Small intestine (tissue), 7 donors: Measurements from ENCODE around the gene ICOSLG. TPM values are rescaled to one million over a fixed set of nuclear protein-coding genes. Genes with fewer than 3 reads are reported as not detected.
"Not testable (repeated sequence)": the region's sequence is repeated elsewhere in the genome, so short reads cannot be mapped to it uniquely, and the experiment has no call there.

ENCODE experiments used
- DNase-seq, 2 donors: peaks; one replicate each; pipeline versions ENCODE4 v3.0.0 to v3.0.0-alpha.2; 2013
- FAIRE-seq: peaks from 2 replicates; lab custom pipeline; 2012; peaks lifted over from hg19 to GRCh38; lab: Jason Lieb, UNC
- H3K27ac ChIP-seq, 3 donors: one replicate each; pipeline ENCODE4 v1.5.1; 2013; ENCODE audit warnings: low read length in 2 of 3, mild to moderate bottlenecking in 2 of 3, control low read depth in 1 of 3, inconsistent platforms in 1 of 3, low read depth in 1 of 3, moderate library complexity in 1 of 3
- H3K27me3 ChIP-seq, 3 donors: one replicate each; pipeline ENCODE4 v1.6.1; 2013; ENCODE audit warnings: low read length in 3 of 3, inconsistent platforms in 1 of 3; ENCODE audit not compliant: control insufficient read depth in 3 of 3, insufficient read depth in 3 of 3
- H3K36me3 ChIP-seq, 3 donors: one replicate each; pipeline ENCODE4 v1.6.1; 2013; ENCODE audit warnings: low read length in 3 of 3, inconsistent platforms in 1 of 3, low read depth in 1 of 3, mild to moderate bottlenecking in 1 of 3, moderate library complexity in 1 of 3; ENCODE audit not compliant: control insufficient read depth in 3 of 3, insufficient read depth in 2 of 3
- H3K4me1 ChIP-seq, 3 donors: one replicate each; pipeline ENCODE4 v1.6.1; 2013; ENCODE audit warnings: low read length in 2 of 3, inconsistent platforms in 1 of 3, low read depth in 1 of 3, mild to moderate bottlenecking in 1 of 3, moderate library complexity in 1 of 3; ENCODE audit not compliant: control insufficient read depth in 3 of 3, insufficient read depth in 2 of 3
- H3K4me3 ChIP-seq, 3 donors: one replicate each; pipeline ENCODE4 v1.5.1; 2013; ENCODE audit warnings: low read length in 3 of 3, control low read depth in 1 of 3, inconsistent platforms in 1 of 3, low read depth in 1 of 3, mild to moderate bottlenecking in 1 of 3, moderate library complexity in 1 of 3
- H3K9me3 ChIP-seq, 2 donors: one replicate each; pipeline ENCODE4 v1.6.1; 2013; ENCODE audit warnings: low read depth in 1 of 2, low read length in 1 of 2; ENCODE audit not compliant: control insufficient read depth in 2 of 2, insufficient read depth in 1 of 2
- WGBS, 3 donors: extraction: QIAGEN DNeasy Blood & Tissue Kit; methylation state at CpG; one replicate each; pipeline ENCODE4 v1.1.7; 2013; 5-methylcytosine and 5-hydroxymethylcytosine counted together
- polyA plus RNA-seq, 4 donors: library from polyadenylated mRNA; stranded (reverse) in 3 of 4; unstranded in 1 of 4; fragments of 200-250 nt in 3 of 4; fragments of 120-200 nt in 1 of 4; gene quantifications; one replicate each; pipeline versions ENCODE4 v1.2.1 to v1.2.3, GENCODE V29; 2013
- donor health status: healthy with polysubstance abuse.
- donor health status: control.
- donor health status: control.
- donor health status: Bipolar disorder and iron deficiency.
- donor health status: healthy.

ICOSLG gene
- polyA plus RNA-seq, 4 donors: 0.89 to 3.3 (median 2.9) TPM

GRCh38 chr21:44184862-44185261 is 55.9 kb downstream of the ICOSLG start:
- H3K4me1 ChIP-seq, FAIRE-seq, H3K27ac ChIP-seq, H3K9me3 ChIP-seq, DNase-seq, H3K36me3 ChIP-seq, H3K27me3 ChIP-seq, H3K4me3 ChIP-seq: not testable (repeated sequence)
- no CpG with 5 or more reads among the region's 7 CpGs for WGBS, 3 donors

GRCh38 chr21:44182202-44182601 is 58.5 kb downstream of the ICOSLG start:
- WGBS, 3 donors: no CpG with 5 or more reads among the region's 8 CpGs
- FAIRE-seq, DNase-seq: not testable (repeated sequence)

DNA sequence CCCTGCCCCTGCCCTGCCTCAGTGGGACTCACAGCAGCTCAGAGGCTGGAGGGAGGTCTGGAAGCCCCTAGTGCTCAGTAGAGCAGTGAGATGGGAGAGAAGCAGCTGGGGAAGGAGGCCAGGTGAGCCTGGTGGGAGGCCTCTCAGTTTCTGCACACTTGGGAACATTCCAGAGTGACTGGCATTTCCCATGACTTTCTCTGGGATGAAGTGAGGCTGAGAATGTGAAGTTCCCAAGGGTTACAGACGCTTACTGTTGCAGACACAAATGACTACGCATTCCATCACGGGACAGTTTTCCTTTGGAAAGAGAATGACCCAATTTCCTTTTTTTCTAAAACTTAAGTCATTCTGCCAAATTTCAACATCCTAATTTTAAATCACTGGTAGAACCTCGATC is 59.2 kb downstream of the ICOSLG start:
- H3K4me1 ChIP-seq, DNase-seq, H3K27ac ChIP-seq, FAIRE-seq, H3K9me3 ChIP-seq, H3K4me3 ChIP-seq, H3K36me3 ChIP-seq, H3K27me3 ChIP-seq: not testable (repeated sequence)
- WGBS, 3 donors: no CpG with 5 or more reads among the region's 4 CpGs

More at GRCh38 chr21:44182202-44182601, 58.5 kb downstream of the ICOSLG start:
- not testable (repeated sequence) for H3K9me3 ChIP-seq, H3K36me3 ChIP-seq, H3K27me3 ChIP-seq, H3K4me3 ChIP-seq, H3K4me1 ChIP-seq, H3K27ac ChIP-seq

GRCh38 chr21:44176127-44176526 is 64.6 kb downstream of the ICOSLG start:
- H3K4me1 ChIP-seq, H3K9me3 ChIP-seq, FAIRE-seq, H3K36me3 ChIP-seq, H3K4me3 ChIP-seq, H3K27ac ChIP-seq, DNase-seq, H3K27me3 ChIP-seq: not testable (repeated sequence)
- 10 to 58% methylated on average over 2 to 5 of the region's 14 CpGs; no CpG with 5 or more reads in 1 of the 3 donors for WGBS, 3 donors

DNA sequence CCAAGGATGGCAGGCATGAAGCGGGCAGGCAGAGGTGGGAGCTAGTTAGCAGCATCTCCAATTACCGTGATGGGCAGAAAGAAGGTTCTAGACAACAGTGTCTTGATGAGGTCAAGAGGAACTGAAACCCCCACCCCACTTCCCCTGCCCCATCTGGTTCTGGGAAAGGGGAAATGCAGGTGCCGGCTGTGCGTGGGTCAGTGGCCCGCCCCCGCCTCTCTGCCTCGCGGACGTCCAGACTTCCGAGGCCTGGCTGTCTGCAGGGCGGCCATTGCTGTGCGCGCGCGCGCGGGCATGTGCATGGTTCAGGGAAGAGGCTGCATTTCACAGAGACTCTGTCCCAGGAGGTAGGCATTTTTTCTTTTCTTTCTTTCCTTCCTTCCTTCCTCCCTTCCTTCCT is 65.6 kb downstream of the ICOSLG start:
- H3K9me3 ChIP-seq, FAIRE-seq, H3K27me3 ChIP-seq: not testable (repeated sequence)

More for the DNA sequence above, 65.6 kb downstream of the ICOSLG start:
- H3K4me1 ChIP-seq, DNase-seq, H3K27ac ChIP-seq, H3K4me3 ChIP-seq, H3K36me3 ChIP-seq: not testable (repeated sequence)
- 90% methylated on average over 12 of the region's 17 CpGs; no CpG with 5 or more reads in 2 of the 3 donors for WGBS, 3 donors

Other genes starting within 250 kb of the ICOSLG start
- gene TRAPPC10, start 228.6 kb downstream of the ICOSLG start, polyA plus RNA-seq: 10 to 100 TPM in 2 of 4 donors, 1 to 10 TPM in 2; 8.4 to 35.4 (median 11.3) TPM
- 10 to 100 TPM in 3 of 4 donors, 1 to 10 TPM in 1; 6.7 to 44.0 (median 17.7) TPM for gene PWP2, start 133.5 kb downstream of the ICOSLG start, polyA plus RNA-seq
- gene GATD3, start 107.3 kb downstream of the ICOSLG start, polyA plus RNA-seq: 10 to 100 TPM in 3 of 4 donors, 1 to 10 TPM in 1; 7.8 to 70.2 (median 33.3) TPM
- gene DNMT3L, start 21.0 kb upstream of the ICOSLG start, polyA plus RNA-seq: under 1 TPM in 1 of 4 donors, not detected in 3; 0.07 TPM
- 1 to 10 TPM in 1 of 4 donors, under 1 TPM in 1, not detected in 2; 0.06 to 7.0 TPM for gene AIRE, start 44.9 kb upstream of the ICOSLG start, polyA plus RNA-seq
- 100 to 1,000 TPM; 138 to 281 (median 216) TPM for gene PFKL, start 59.1 kb upstream of the ICOSLG start, polyA plus RNA-seq
- 10 to 100 TPM; 17.9 to 35.9 (median 32.3) TPM for gene CFAP410, start 98.4 kb upstream of the ICOSLG start, polyA plus RNA-seq
- gene TRPM2, start 112.7 kb upstream of the ICOSLG start, polyA plus RNA-seq: 1 to 10 TPM in 3 of 4 donors, under 1 TPM in 1; 0.89 to 2.7 (median 2.3) TPM
- 10 to 100 TPM in 1 of 4 donors, 1 to 10 TPM in 1, under 1 TPM in 2; 0.22 to 17.3 (median 1.3) TPM for gene LRRC3, start 214.6 kb upstream of the ICOSLG start, polyA plus RNA-seq